Dermis microvascular lymphatic vessel endothelial cell (primary cell): ENCODE data around the gene BTBD9. TPM values are rescaled to one million over a fixed set of nuclear protein-coding genes. Genes with fewer than 3 reads are reported as not detected.
"Not testable (repeated sequence)": the region's sequence is repeated elsewhere in the genome, so short reads cannot be mapped to it uniquely, and the experiment has no call there.

Experiments used
- DNase-seq, 2 donors: peaks; one replicate each; pipeline versions ENCODE4 v3.0.0 to v3.0.0-alpha.2; 2010; ENCODE audit warnings: low read depth in 2 of 2
- total RNA-seq: library from RNA; depleted of rRNA; stranded (reverse); fragments of >200 nt; gene quantifications from 2 replicates; pipeline ENCODE4 v1.2.1, GENCODE V29; 2014

The BTBD9 gene
- total RNA-seq, 1 donor from 2014 or later: 6.7 TPM

- no peak for DNase-seq
These were observed 290.5 kb downstream of the BTBD9 start for GRCh38 chr6:38349221-38349620.

DNA sequence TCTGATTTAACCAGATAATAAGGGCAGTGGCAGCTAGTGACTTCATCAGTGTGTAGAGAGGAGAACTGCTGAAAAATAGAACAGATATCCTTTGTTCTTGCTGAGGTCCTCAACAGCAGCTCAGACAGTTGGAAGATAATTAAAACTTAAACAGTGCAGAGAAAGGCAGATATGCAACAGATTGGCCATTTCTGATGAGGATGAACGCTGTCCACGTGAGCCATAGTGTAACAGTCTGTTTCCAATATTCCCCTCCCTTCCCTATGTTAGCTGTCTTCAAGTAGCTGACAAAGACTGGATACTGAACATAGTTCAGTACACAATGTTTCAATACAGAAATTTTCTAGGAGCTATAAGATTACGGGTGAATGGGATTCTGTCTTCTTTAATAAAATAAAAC is 291.4 kb downstream of the BTBD9 start:
- no peak for DNase-seq

DNA sequence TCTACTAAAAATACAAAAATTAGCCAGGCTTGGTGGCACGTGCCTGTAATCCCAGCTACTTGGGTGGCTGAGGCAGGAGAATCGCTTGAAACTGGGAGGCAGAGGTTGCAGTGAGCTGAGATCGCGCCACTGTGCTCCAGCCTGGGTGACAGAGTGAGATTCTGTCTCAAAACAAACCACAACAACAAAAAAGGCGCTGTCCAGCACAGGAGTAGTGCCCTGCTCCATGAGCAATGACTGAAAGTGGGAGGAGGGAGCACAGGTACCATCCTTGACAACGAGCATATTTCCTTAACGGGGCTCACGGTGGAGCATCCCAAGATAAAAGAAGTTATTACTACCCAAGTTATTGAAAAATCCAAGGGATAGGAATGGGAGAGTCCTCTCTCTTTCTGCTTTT is 291.9 kb downstream of the BTBD9 start:
- DNase-seq: not testable (repeated sequence)

- peak in 1 of 2 donors; percentile 44 for DNase-seq
These were observed 293.2 kb downstream of the BTBD9 start for GRCh38 chr6:38346291-38347079.

DNA sequence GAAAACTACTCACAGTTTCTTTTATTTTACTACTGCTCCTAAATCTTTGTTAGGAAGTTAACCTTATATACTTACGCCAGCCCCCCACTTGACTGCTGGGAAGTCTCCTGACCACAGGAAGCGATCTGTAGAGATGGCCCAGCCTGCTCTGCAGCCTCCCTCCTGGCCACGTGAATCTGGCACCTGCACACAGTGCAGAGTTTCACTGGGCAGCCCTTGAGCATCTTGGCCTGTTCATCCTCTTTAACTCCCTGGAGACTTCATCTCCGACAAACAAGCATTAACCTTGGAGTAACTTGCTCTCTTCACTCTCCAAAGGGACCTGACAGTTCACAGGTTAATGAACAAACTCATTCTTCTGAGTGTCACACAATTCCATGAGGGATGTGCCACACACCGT is 294.1 kb downstream of the BTBD9 start:
- no peak for DNase-seq

GRCh38 chr6:38341496-38341895 is 298.2 kb downstream of the BTBD9 start:
- DNase-seq: no peak

- DNase-seq: no peak
These were observed 299.8 kb downstream of the BTBD9 start for GRCh38 chr6:38339914-38340313.

DNA sequence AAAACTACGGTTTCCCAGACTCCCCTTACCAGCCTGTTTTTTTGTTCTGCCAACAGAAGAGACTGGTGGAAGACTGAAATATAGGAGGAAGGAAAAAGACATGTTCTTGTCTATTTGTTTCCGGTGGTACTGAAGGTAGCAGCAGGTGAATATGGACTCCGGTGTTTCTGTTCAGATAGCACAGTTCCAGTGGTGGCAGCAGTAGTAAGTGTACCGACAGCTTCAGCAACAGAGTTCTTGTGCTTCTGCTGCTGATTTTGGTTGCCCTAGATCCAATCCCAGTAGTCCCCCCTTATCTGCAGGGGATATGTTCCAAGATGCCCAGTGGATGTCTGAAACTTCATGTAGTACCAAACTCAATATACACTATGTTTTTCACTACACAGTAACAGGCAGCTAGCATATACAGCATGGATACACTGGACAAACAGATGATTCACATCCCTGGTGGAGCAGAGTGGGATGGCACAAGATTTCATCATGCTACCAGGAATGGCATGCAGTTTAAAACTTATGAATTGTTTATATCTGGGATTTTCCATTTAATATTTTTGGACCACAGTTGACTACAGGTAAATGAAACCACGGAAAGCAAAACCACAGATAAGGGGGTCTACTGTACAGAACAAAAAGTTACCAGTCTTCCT is 301.8 kb downstream of the BTBD9 start:
- peak in 1 of 2 donors; percentile 46 for DNase-seq

GRCh38 chr6:38336922-38337321 is 302.8 kb downstream of the BTBD9 start:
- no peak for DNase-seq

DNA sequence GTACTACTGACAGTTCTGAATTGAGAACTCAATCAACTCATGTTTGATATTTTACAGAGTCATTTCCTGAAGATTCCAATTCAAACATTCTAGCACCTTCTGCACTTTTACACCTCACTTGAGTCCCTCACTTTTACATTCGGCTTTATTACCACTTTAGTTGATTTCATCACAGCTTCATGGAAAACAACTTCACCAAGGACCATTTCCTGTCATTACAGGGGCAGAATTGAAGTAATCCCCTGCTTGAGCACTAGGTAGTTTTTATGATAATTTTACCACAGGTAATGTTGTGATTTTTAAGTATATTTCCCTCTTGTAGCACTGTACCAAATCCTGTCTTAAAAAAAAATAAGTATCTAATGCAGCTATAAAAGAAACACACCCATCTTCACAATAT is 312.9 kb downstream of the BTBD9 start:
- no peak for DNase-seq

GRCh38 chr6:38323216-38323615 is 316.5 kb downstream of the BTBD9 start:
- no peak for DNase-seq

- DNase-seq: no peak
These were observed 317.6 kb downstream of the BTBD9 start for GRCh38 chr6:38322138-38322537.

DNA sequence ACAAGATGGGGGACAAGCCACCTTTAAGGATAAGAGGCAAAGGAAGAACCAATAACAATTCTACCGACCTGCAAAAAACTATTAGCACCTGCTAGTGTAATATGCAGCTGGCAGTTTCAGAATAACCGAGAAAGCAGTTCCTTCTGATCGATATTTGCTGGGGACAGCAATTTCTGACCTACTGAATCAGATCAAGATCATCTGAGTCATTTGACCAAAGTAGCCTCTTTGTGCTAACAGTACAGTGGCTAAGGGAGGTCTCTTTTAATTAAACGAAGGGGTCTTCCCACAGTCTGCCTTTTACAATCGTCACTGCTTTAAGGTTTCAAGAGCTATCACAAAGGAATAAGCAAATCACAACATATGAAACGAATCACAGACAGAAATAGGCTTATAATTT is 318.9 kb downstream of the BTBD9 start:
- no peak for DNase-seq

- DNase-seq: no peak
These were observed 319.4 kb downstream of the BTBD9 start for GRCh38 chr6:38320358-38320757.

- no peak for DNase-seq
These were observed 320.2 kb downstream of the BTBD9 start for GRCh38 chr6:38319256-38320212.

DNA sequence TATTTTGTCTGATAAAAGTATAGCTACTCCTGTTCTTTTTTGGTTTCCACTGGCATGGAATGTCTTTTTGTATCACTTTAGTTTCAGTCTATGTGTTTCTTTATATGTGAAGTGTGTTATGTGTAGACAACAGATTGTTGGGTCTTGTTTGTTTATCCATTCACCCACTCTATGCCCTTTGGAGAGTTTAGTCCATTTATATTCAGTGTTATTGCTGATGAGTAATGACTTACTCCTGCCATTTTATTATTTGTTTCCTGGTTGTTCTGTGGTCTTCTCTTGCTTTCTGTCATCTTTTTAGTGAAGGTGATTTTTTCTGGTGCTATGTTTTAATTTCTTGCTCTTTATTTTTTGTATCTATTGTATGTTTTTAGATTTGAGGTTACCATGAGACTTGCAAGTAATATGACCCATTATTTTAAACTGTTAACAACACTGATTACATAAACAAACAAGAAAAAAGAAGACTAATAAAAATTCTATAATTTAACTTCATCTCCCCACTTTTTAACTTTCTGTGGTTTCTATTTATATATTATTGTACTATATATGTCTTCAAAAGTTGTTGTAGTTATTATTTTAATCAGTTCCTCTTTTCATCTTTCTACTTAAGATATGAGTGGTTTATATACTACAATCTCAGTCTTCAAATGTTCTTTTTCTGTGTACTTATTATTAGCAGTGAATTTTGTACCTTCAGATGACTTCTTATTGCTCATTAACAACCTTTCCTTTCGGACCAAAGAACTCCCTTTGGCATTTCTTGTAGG is 323.4 kb downstream of the BTBD9 start:
- no peak for DNase-seq

- DNase-seq: no peak
These were observed 328.5 kb downstream of the BTBD9 start for GRCh38 chr6:38311201-38311600.

DNA sequence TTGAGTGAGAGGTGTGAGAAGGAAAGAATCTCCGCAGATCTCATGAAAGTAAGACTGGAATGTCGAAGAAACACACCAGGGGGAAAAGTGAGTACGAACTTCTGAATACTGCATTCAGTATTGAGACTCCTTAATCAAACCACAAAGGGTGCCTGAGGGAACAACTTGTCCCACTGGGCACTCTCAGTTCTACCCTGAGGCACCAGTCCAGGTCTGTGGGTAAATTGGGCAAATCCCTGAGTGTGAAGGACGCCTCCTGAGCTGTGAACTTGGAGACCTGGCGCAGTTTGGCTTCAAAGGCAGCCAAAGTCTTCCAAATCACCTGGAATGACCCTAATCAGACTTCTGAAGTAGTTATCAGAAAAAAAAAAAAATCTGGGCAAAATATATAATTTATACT is 329.7 kb downstream of the BTBD9 start:
- no peak for DNase-seq

- no peak for DNase-seq
These were observed 332.0 kb downstream of the BTBD9 start for GRCh38 chr6:38307740-38308139.

GRCh38 chr6:38306931-38307330 is 332.8 kb downstream of the BTBD9 start:
- no peak for DNase-seq

DNA sequence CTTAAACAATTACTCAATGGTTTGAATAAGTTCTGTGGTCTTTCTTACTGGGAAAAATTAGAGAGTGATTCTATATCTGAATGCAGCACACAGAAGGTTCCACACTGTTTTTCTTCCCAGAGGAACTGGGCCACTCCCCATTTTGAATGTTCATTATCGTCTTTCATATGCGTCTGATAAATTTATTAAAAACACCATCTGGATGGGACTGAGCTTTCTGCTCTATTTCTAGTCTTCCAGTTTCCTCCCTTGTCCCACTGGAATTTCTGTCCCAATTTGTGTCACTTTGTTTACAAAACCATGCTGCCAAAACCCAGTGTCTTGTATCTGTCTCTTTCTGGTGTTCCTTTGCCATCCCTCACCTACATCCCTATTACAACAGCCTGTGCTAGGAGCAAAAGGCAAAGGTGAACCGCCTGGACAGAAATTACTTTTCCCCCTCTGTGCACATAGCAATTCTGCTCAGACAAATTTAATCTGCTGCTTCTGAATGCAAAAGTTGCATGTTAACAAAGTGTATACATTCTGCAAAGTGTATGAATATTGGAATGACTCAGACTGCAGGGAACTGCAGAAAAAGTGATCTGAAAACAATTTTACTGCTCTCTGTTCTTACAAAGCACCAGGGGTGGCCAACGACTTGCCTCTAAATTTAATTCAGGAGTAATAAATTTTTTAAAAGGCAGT is 333.6 kb downstream of the BTBD9 start:
- no peak for DNase-seq
